K562 (cell line): Measurements from ENCODE around the gene RASSF7. TPM values are rescaled to one million over a fixed set of nuclear protein-coding genes. Genes with fewer than 3 reads are reported as not detected.

Experiments
- BRF1 ChIP-seq: IDR thresholded peaks from 3 replicates; pipeline ENCODE4 v1.6.1; 2011; ENCODE audit warnings: borderline replicate concordance, mild to moderate bottlenecking; ENCODE audit not compliant: insufficient read length; ENCODE audit errors: extremely low read depth
- CEBPG ChIP-seq, 3 experiments: fragments of 200-800 bp in 1 of 3; sonication (Bioruptor generic) in 1 of 3; sonication (generic) in 1 of 3; formaldehyde crosslinking in 1 of 3; IDR thresholded peaks in 2 of 3; conservative IDR thresholded peaks in 1 of 3; 2 replicates each; pipeline versions ENCODE4 v1.6.1 to v1.8.0; 2016 to 2022; ENCODE audit warnings: missing compliant biosample characterization in 2 of 3, missing genetic modification characterization in 2 of 3, mild to moderate bottlenecking in 1 of 3, missing genetic modification reagents in 1 of 3
- CLOCK ChIP-seq: fragments of 250-450 bp; sonication (Bioruptor Pico); IDR thresholded peaks from 2 replicates; pipeline ENCODE4 v1.4.0; 2020; ENCODE audit warnings: mild to moderate bottlenecking, moderate library complexity, borderline replicate concordance
- ELF4 ChIP-seq: fragments of 450-650 bp; formaldehyde crosslinking; IDR thresholded peaks from 2 replicates; pipeline ENCODE4 v1.4.0; 2022; ENCODE audit warnings: missing genetic modification characterization
- ILF3 ChIP-seq: fragments of 450-650 bp; IDR thresholded peaks from 2 replicates; pipeline ENCODE4 v1.6.1; 2018; ENCODE audit warnings: antibody characterized with exemption, mild to moderate bottlenecking, moderate library complexity, borderline replicate concordance
- MCM5 ChIP-seq: fragments of 450-650 bp; IDR thresholded peaks from 2 replicates; pipeline ENCODE4 v1.6.1; 2016; ENCODE audit warnings: low read depth
- PATZ1 ChIP-seq: fragments of 250-450 bp; sonication (Bioruptor Pico); IDR thresholded peaks from 2 replicates; pipeline ENCODE4 v1.5.0; 2020; ENCODE audit warnings: mild to moderate bottlenecking, borderline replicate concordance
- POLR3A ChIP-seq: IDR thresholded peaks from 2 replicates; pipeline ENCODE4 v1.6.1; 2011; ENCODE audit warnings: borderline replicate concordance, mild to moderate bottlenecking, moderate library complexity; ENCODE audit not compliant: insufficient read length, insufficient read depth; ENCODE audit errors: extremely low read depth
- SIN3A ChIP-seq, 2 experiments: fragments of 150-350 bp in 1 of 2; IDR thresholded peaks; 2 replicates each; pipeline ENCODE4 v1.6.1; 2011 to 2016; ENCODE audit warnings: borderline replicate concordance in 2 of 2, low read depth in 2 of 2, low read length in 2 of 2, mild to moderate bottlenecking in 2 of 2, moderate library complexity in 2 of 2; ENCODE audit not compliant: control insufficient read depth in 1 of 2
- TCF3 ChIP-seq: sonication (generic); formaldehyde crosslinking; IDR thresholded peaks from 2 replicates; pipeline ENCODE4 v1.4.0; 2020; ENCODE audit warnings: mild to moderate bottlenecking, missing genetic modification reagents
- THRAP3 ChIP-seq: fragments of 450-650 bp; IDR thresholded peaks from 2 replicates; pipeline ENCODE4 v1.6.1; 2016; ENCODE audit warnings: mild to moderate bottlenecking, inconsistent platforms, borderline replicate concordance
- TSC22D4 ChIP-seq: fragments of 450-650 bp; IDR thresholded peaks from 2 replicates; pipeline ENCODE4 v1.6.1; 2016; ENCODE audit warnings: missing genetic modification characterization, missing biosample characterization, control low read depth
- ZMIZ1 ChIP-seq, 2 experiments: fragments of 150-350 bp in 1 of 2; IDR thresholded peaks; 2 replicates each; pipeline ENCODE4 v1.6.1; 2012 to 2016; ENCODE audit warnings: low read depth in 2 of 2, low read length in 2 of 2, mild to moderate bottlenecking in 1 of 2, moderate library complexity in 1 of 2
- ZNF217 ChIP-seq: sonication (generic); formaldehyde crosslinking; IDR thresholded peaks from 2 replicates; pipeline ENCODE4 v1.8.0; 2022; ENCODE audit warnings: mild to moderate bottlenecking, missing genetic modification reagents
- ZNF740 ChIP-seq, 3 experiments: fragments of 200-800 bp in 1 of 3; sonication (Bioruptor generic) in 1 of 3; sonication (generic) in 1 of 3; formaldehyde crosslinking in 1 of 3; IDR thresholded peaks; 2 replicates each; pipeline versions ENCODE4 v1.6.1 to v1.8.0; 2016 to 2022; ENCODE audit warnings: mild to moderate bottlenecking in 2 of 3, missing compliant biosample characterization in 2 of 3, missing genetic modification characterization in 2 of 3, missing genetic modification reagents in 1 of 3
- polyA plus RNA-seq, 8 experiments: library from polyadenylated mRNA; depleted of rRNA in 4 of 8; stranded (reverse) in 5 of 8; unstranded in 3 of 8; fragments of >200 nt; fragmentation: Nextera tagmentation in 2 of 8; fragmentation: Illumina TruSeq in 1 of 8; extraction: Ambion mirVana in 2 of 8; extraction: Trizol in 1 of 8; gene quantifications; 2 replicates each; pipeline versions ENCODE4 v1.2.1 to v1.2.3, GENCODE V29; 2011 to 2014; ENCODE audit warnings: inconsistent platforms in 1 of 8, missing spikeins in 1 of 8
- total RNA-seq, 7 experiments: library from RNA; depleted of rRNA in 6 of 7; stranded (reverse); fragments of >200 nt in 6 of 7; fragmentation: Illumina TruSeq in 2 of 7; extraction: Trizol in 2 of 7; gene quantifications; 2 replicates each; pipeline versions ENCODE4 v1.2.1 to v1.2.3, GENCODE V29; 2011 to 2021; ENCODE audit warnings: low replicate concordance in 1 of 7

RASSF7 gene
- total and polyA plus RNA-seq, 9 of the 15 experiments (the other 6 are each of a cell fraction or from before 2014, with no cell fraction given): 0.41 to 45.2 (median 18.6) TPM

- TF ChIP-seq SIN3A (IDR thresholded peaks at IDR 0.05; ENCODE audit: borderline replicate concordance in 2 of 2, control insufficient read depth in 1 of 2, low read depth in 2 of 2, low read length in 2 of 2) (peak in 1 of 2 experiments; percentile 36; a peak in 1 of 4 replicates), CEBPG (CRISPR knock-in tag; IDR thresholded peaks at IDR 0.05) (no peak), CEBPG (tag; conservative IDR thresholded peaks at IDR 0.05 in 1 of 2, IDR thresholded peaks at IDR 0.05 in 1 of 2) (no peak), TSC22D4 (tag) (no peak), ELF4 (no peak), ZMIZ1 (IDR thresholded peaks at IDR 0.05; ENCODE audit: low read depth in 2 of 2, low read length in 2 of 2) (no peak), MCM5 (no peak), ILF3 (peak; percentile 98), ZNF217 (no peak), PATZ1 (no peak), CLOCK (CRISPR knock-in tag) (no peak), POLR3A (no peak), BRF1 (no peak), ZNF740 (CRISPR knock-in tag; IDR thresholded peaks at IDR 0.05) (0 out of 2 replicates have a peak, but pooled peaks have one; percentile 32), ZNF740 (tag; IDR thresholded peaks at IDR 0.05) (0 out of 4 replicates have a peak, but pooled peaks of 1 of the 2 experiments have one; percentile 21), TCF3 (CRISPR knock-in tag) (peak; percentile 34; the same call in 1 of the 2 replicates), THRAP3 (no peak)
Measured at GRCh38 chr11:518463-519202, 42.1 kb upstream of the RASSF7 start (continued).
